ENCODE data around the gene PPAT. TPM values are rescaled to one million over a fixed set of nuclear protein-coding genes. Genes with fewer than 3 reads are reported as not detected.
"Not testable (repeated sequence)": the region's sequence is repeated elsewhere in the genome, so short reads cannot be mapped to it uniquely, and the experiment has no call there.

The PPAT gene
- total and polyA plus RNA-seq, 2 experiments from 2014 or later = 14.7 to 21.6 TPM

- Histone ChIP-seq H3K4me1 (ENCODE audit: low read depth) (peaks cover 19% of the 10 kb centered on the region), H3K9me3 (ENCODE audit: low read depth) (no peaks in the 10 kb centered on the region), H3K36me3 (peaks cover 19% of the 10 kb centered on the region), H3K27me3 (no peaks in the 10 kb centered on the region), H3K27ac (peak overlapping the region; percentile 22), H3K4me3 (no peak overlapping the region)
- no peak for TF ChIP-seq CTCF (IDR thresholded peaks at IDR 0.05; ENCODE audit: low read depth, low read length)
- DNase-seq (ENCODE audit: low read depth in 1 of 2, low spot score in 1 of 2) = no peak
These were observed 28.3 kb upstream of the PPAT start for GRCh38 chr4:56463711-56464110.

DNA sequence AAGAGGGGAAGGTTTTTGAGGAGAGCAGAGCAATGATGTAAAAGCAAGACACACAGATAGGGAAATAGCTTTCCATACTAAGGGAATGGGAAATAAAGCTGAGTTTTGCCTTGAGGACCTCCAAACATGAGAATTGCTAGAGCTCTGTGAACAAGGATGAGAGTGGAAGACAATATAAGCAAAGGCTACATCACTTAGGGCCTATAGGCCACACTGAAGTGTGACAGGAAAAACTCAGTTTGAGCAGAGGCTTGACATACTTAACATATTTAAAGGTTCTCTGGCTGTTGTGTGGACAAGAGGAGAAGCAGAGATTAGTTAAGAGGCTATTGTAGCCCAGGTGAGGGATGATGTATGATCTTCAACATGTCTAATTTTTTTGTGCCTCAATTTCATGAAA is 26.7 kb upstream of the PPAT start:
- H3K4me1 ChIP-seq (ENCODE audit: low read depth) = peaks cover 16% of the 10 kb centered on the region
- peak overlapping the region; percentile 31 for H3K27ac ChIP-seq
- no peak for TF ChIP-seq CTCF (IDR thresholded peaks at IDR 0.05; ENCODE audit: low read depth, low read length)
- no peaks in the 10 kb centered on the region for H3K27me3 ChIP-seq
- H3K9me3 ChIP-seq (ENCODE audit: low read depth) = no peaks in the 10 kb centered on the region
- H3K4me3 ChIP-seq = no peak overlapping the region
- DNase-seq (ENCODE audit: low read depth in 1 of 2, low spot score in 1 of 2) = peak in 1 of 2 donors; percentile 28
- H3K36me3 ChIP-seq = peaks cover 31% of the 10 kb centered on the region

DNA sequence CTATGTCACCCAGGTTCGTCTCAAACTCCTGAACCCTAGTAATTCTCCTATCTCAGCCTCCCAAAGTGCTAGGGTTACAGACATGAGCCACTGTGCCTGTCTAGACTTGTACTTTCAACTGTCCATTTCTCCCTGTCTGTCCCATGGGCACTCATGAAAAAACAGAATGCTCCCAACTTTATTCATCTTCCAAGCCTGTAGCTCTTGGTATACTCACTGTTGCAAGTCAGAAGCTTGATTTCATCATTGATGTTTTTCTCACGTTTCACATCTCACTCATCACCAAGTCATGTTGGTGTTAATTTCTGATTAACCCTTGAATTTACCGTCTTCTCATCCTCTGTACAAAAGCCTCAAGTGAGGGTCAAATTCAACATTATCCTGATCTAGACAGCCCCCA is 24.7 kb upstream of the PPAT start:
- peaks cover 43% of the 10 kb centered on the region for H3K36me3 ChIP-seq

DNA sequence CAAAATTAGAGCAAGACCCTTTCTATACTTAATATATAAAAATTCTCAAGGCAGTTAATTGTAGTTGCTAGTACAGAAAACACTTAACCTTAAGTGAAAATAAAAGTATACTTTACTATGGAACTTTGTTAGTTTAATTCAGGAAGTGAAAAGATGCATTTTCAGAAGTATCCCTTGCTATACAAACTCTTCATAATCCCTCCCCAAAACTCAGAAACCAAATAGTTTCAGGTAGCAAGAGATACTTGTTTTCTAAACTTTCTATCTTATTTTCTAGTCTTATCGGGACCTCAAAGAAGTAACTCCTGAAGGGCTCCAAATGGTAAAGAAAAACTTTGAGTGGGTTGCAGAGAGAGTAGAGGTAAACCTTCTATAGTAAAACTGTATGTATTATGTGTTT is 14.9 kb upstream of the PPAT start:
- no peak for DNase-seq (ENCODE audit: low read depth in 1 of 2, low spot score in 1 of 2)
- Histone ChIP-seq H3K27ac (no peak overlapping the region), H3K4me3 (no peak overlapping the region), H3K9me3 (ENCODE audit: low read depth) (no peaks in the 10 kb centered on the region), H3K36me3 (peaks cover 75% of the 10 kb centered on the region), H3K4me1 (ENCODE audit: low read depth) (no peaks in the 10 kb centered on the region), H3K27me3 (no peaks in the 10 kb centered on the region)
- TF ChIP-seq CTCF (IDR thresholded peaks at IDR 0.05; ENCODE audit: low read depth, low read length) = no peak

More for the DNA sequence above, 24.7 kb upstream of the PPAT start:
- Histone ChIP-seq H3K9me3 (ENCODE audit: low read depth) (no peaks in the 10 kb centered on the region), H3K27me3 (no peaks in the 10 kb centered on the region), H3K4me3 (no peak overlapping the region), H3K4me1 (ENCODE audit: low read depth) (peaks cover 6% of the 10 kb centered on the region), H3K27ac (peak overlapping the region; percentile 48)
- no peak for DNase-seq (ENCODE audit: low read depth in 1 of 2, low spot score in 1 of 2)
- no peak for TF ChIP-seq CTCF (IDR thresholded peaks at IDR 0.05; ENCODE audit: low read depth, low read length)

- not testable (repeated sequence) for H3K27ac ChIP-seq; H3K9me3 ChIP-seq (ENCODE audit: low read depth); DNase-seq (ENCODE audit: low read depth in 1 of 2, low spot score in 1 of 2); H3K27me3 ChIP-seq; H3K4me1 ChIP-seq (ENCODE audit: low read depth); H3K4me3 ChIP-seq
- H3K36me3 ChIP-seq = peaks cover 74% of the 10 kb centered on the region
These were observed 14.1 kb upstream of the PPAT start for GRCh38 chr4:56449475-56449874.

GRCh38 chr4:56448301-56448700 is 12.9 kb upstream of the PPAT start:
- peaks cover 75% of the 10 kb centered on the region for H3K36me3 ChIP-seq

More at GRCh38 chr4:56448301-56448700, 12.9 kb upstream of the PPAT start:
- Histone ChIP-seq H3K27me3 (no peaks in the 10 kb centered on the region), H3K4me3 (no peak overlapping the region), H3K9me3 (ENCODE audit: low read depth) (no peaks in the 10 kb centered on the region), H3K27ac (no peak overlapping the region), H3K4me1 (ENCODE audit: low read depth) (no peaks in the 10 kb centered on the region)
- TF ChIP-seq CTCF (IDR thresholded peaks at IDR 0.05; ENCODE audit: low read depth, low read length) = no peak
- no peak for DNase-seq (ENCODE audit: low read depth in 1 of 2, low spot score in 1 of 2)
